ENCODE results near the gene ERGIC1. TPM values are rescaled to one million over a fixed set of nuclear protein-coding genes. Genes with fewer than 3 reads are reported as not detected.

Gene ERGIC1
- total RNA-seq, 1 donor from 2014 or later, result 184 TPM

GRCh38 chr5:172918421-172919371 is 84.6 kb downstream of the ERGIC1 start:
- no peaks in the 10 kb centered on the region for H3K27me3 ChIP-seq
- intact Hi-C loops (cut with DNase I), result no loop called here
- no peak overlapping the region for H3K4me3 ChIP-seq
- no peak for TF ChIP-seq CTCF (IDR thresholded peaks at IDR 0.05)
- no peak for DNase-seq (ENCODE audit: low spot score in 2 of 2)
- H3K36me3 ChIP-seq, result peaks cover 39 to 70% of the 10 kb centered on the region in 2 donors
- peak overlapping the region; percentile 94 to 96 for H3K27ac ChIP-seq
- peaks cover 10 to 20% of the 10 kb centered on the region in 2 donors for H3K4me1 ChIP-seq
- no peaks in the 10 kb centered on the region for H3K9me3 ChIP-seq

- intact Hi-C loops (cut with DNase I), result loop anchor here (1.0 kb wide), 1 partner anchor 8 kb away; no protein-coding TSS in a partner anchor
- Histone ChIP-seq H3K27me3 (no peaks in the 10 kb centered on the region), H3K4me1 (peaks cover 9 to 20% of the 10 kb centered on the region in 2 donors), H3K9me3 (no peaks in the 10 kb centered on the region), H3K36me3 (peaks cover 38 to 76% of the 10 kb centered on the region in 2 donors), H3K4me3 (no peak overlapping the region), H3K27ac (peak overlapping the region; percentile 94 to 96)
- peak; percentile 51 to 91 for DNase-seq (ENCODE audit: low spot score in 2 of 2)
- TF ChIP-seq CTCF (IDR thresholded peaks at IDR 0.05), result no peak
These were observed 85.7 kb downstream of the ERGIC1 start for GRCh38 chr5:172919525-172920446.

GRCh38 chr5:172920447-172920849 is 86.4 kb downstream of the ERGIC1 start:
- Histone ChIP-seq H3K27me3 (no peaks in the 10 kb centered on the region), H3K27ac (peak overlapping the region; percentile 94 to 96), H3K4me1 (peaks cover 9 to 20% of the 10 kb centered on the region in 2 donors), H3K9me3 (no peaks in the 10 kb centered on the region), H3K36me3 (peaks cover 31 to 76% of the 10 kb centered on the region in 2 donors), H3K4me3 (no peak overlapping the region)
- intact Hi-C loops (cut with DNase I), result loop anchor here (1.0 kb wide), 1 partner anchor 9 kb away; no protein-coding TSS in a partner anchor
- no peak for TF ChIP-seq CTCF (IDR thresholded peaks at IDR 0.05)
- DNase-seq (ENCODE audit: low spot score in 2 of 2), result peak; percentile 88 to 94

- Histone ChIP-seq H3K9me3 (no peaks in the 10 kb centered on the region), H3K4me3 (no peak overlapping the region), H3K27me3 (no peaks in the 10 kb centered on the region), H3K4me1 (peaks cover 9 to 20% of the 10 kb centered on the region in 2 donors), H3K27ac (peak overlapping the region; percentile 80 to 94), H3K36me3 (peaks cover 26 to 76% of the 10 kb centered on the region in 2 donors)
- TF ChIP-seq CTCF (IDR thresholded peaks at IDR 0.05), result no peak
- DNase-seq (ENCODE audit: low spot score in 2 of 2), result no peak
- intact Hi-C loops (cut with DNase I), result loop anchor here (1.0 kb wide), 1 partner anchor 10 kb away; no protein-coding TSS in a partner anchor
These were observed 86.9 kb downstream of the ERGIC1 start for GRCh38 chr5:172920995-172921394.

GRCh38 chr5:172921906-172922305 is 87.9 kb downstream of the ERGIC1 start:
- no peaks in the 10 kb centered on the region for H3K27me3 ChIP-seq
- intact Hi-C loops (cut with DNase I), result no loop called here
- peaks cover 25 to 78% of the 10 kb centered on the region in 2 donors for H3K36me3 ChIP-seq
- no peak for TF ChIP-seq CTCF (IDR thresholded peaks at IDR 0.05)
- peaks cover 9 to 20% of the 10 kb centered on the region in 2 donors for H3K4me1 ChIP-seq
- DNase-seq (ENCODE audit: low spot score in 2 of 2), result no peak
- H3K9me3 ChIP-seq, result no peaks in the 10 kb centered on the region
- no peak overlapping the region for H3K4me3 ChIP-seq
- peak overlapping the region in 1 of 2 donors; percentile 80 for H3K27ac ChIP-seq
